ENCODE measurements around the gene TIGD3. TPM values are rescaled to one million over a fixed set of nuclear protein-coding genes. Genes with fewer than 3 reads are reported as not detected.

Gene TIGD3
- total and polyA plus RNA-seq, 4 donors: 0.08 to 0.33 (median 0.17) TPM; not detected in 1

- TF ChIP-seq RAD21 (IDR thresholded peaks at IDR 0.05) (no peak), CTCF (IDR thresholded peaks at IDR 0.05; ENCODE audit: low read depth, low read length, missing input control) (no peak), GABPA (IDR thresholded peaks at IDR 0.05 in 1 of 2, conservative IDR thresholded peaks at IDR 0.05 in 1 of 2) (no peak), MAX (IDR thresholded peaks at IDR 0.05) (no peak), HNF4A (conservative IDR thresholded peaks at IDR 0.05) (no peak), HNF4G (IDR thresholded peaks at IDR 0.05) (no peak), RXRA (IDR thresholded peaks at IDR 0.05) (no peak), FOXA1 (IDR thresholded peaks at IDR 0.05) (no peak)
- TF ChIP-seq, protein P1, sequence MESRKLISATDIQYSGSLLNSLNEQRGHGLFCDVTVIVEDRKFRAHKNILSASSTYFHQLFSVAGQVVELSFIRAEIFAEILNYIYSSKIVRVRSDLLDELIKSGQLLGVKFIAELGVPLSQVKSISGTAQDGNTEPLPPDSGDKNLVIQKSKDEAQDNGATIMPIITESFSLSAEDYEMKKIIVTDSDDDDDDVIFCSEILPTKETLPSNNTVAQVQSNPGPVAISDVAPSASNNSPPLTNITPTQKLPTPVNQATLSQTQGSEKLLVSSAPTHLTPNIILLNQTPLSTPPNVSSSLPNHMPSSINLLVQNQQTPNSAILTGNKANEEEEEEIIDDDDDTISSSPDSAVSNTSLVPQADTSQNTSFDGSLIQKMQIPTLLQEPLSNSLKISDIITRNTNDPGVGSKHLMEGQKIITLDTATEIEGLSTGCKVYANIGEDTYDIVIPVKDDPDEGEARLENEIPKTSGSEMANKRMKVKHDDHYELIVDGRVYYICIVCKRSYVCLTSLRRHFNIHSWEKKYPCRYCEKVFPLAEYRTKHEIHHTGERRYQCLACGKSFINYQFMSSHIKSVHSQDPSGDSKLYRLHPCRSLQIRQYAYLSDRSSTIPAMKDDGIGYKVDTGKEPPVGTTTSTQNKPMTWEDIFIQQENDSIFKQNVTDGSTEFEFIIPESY (IDR thresholded peaks at IDR 0.05): no peak
- WGBS: 92% methylated on average over 6 of the region's 6 CpGs
- H3K36me3 ChIP-seq (ENCODE audit: control insufficient read depth in 4 of 4, insufficient read depth in 3 of 4, low read depth in 1 of 4, low read length in 3 of 4): no peaks in the 10 kb centered on the region
- peaks cover 3 to 13% (median 7%) of the 10 kb centered on the region in 4 donors for H3K4me1 ChIP-seq (ENCODE audit: control insufficient read depth in 4 of 4, insufficient read depth in 4 of 4, low read length in 3 of 4)
- no peaks in the 10 kb centered on the region for H3K9me3 ChIP-seq (ENCODE audit: control insufficient read depth in 4 of 4, low read length in 3 of 4)
- no peaks in the 10 kb centered on the region for H3K27me3 ChIP-seq (ENCODE audit: control insufficient read depth in 4 of 4, insufficient read depth in 4 of 4, low read length in 3 of 4)
- no peak overlapping the region for H3K27ac ChIP-seq (ENCODE audit: low read depth in 1 of 2, low read length in 2 of 2)
- H3K9ac ChIP-seq (ENCODE audit: low read depth in 1 of 2, low read length in 2 of 2): no peak overlapping the region
- no peak for DNase-seq (ENCODE audit: low spot score)
- no peak overlapping the region for H3K4me3 ChIP-seq (ENCODE audit: low read depth in 1 of 3, low read length in 3 of 3)
Measured at GRCh38 chr11:65362966-65363365, 8.4 kb downstream of the TIGD3 start.

DNA sequence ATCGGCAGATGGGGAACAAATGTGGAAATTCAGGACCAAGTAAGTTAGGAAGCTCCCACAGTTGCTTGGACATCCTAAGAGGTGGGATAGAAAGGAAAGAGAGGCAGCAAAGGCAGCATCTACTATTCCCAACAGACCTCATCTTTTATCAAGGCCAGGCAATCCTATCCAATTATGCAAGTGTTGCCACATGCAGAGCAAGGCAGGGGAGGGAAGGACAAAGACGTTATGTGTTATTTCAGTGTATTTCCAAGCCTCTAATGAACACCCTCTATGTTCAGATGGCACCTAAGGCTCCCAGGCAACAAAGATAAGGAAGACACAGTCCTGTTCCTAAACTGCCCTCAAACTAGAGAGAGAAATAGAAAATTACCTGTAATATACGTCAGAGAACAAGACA lies 9.2 kb downstream of the TIGD3 start:
- H3K4me3 ChIP-seq (ENCODE audit: low read depth in 1 of 3, low read length in 3 of 3): no peak overlapping the region
- no peaks in the 10 kb centered on the region for H3K9me3 ChIP-seq (ENCODE audit: control insufficient read depth in 4 of 4, low read length in 3 of 4)
- 74% methylated on average over 3 of the region's 3 CpGs for WGBS

More for the DNA sequence above, 9.2 kb downstream of the TIGD3 start:
- no peaks in the 10 kb centered on the region for H3K36me3 ChIP-seq (ENCODE audit: control insufficient read depth in 4 of 4, insufficient read depth in 3 of 4, low read depth in 1 of 4, low read length in 3 of 4)
- no peak for DNase-seq (ENCODE audit: low spot score)
- TF ChIP-seq CTCF (IDR thresholded peaks at IDR 0.05; ENCODE audit: low read depth, low read length, missing input control) (no peak), EGR1 (IDR thresholded peaks at IDR 0.05; ENCODE audit: low read depth in 2 of 2) (no peak), REST (IDR thresholded peaks at IDR 0.05) (no peak)
- TF ChIP-seq, protein P1 (IDR thresholded peaks at IDR 0.05): no peak
- H3K4me1 ChIP-seq (ENCODE audit: control insufficient read depth in 4 of 4, insufficient read depth in 4 of 4, low read length in 3 of 4): peaks cover 0 to 7% (median 3%) of the 10 kb centered on the region in 4 donors
- H3K27ac ChIP-seq (ENCODE audit: low read depth in 1 of 2, low read length in 2 of 2): no peak overlapping the region
- H3K27me3 ChIP-seq (ENCODE audit: control insufficient read depth in 4 of 4, insufficient read depth in 4 of 4, low read length in 3 of 4): no peaks in the 10 kb centered on the region
- H3K9ac ChIP-seq (ENCODE audit: low read depth in 1 of 2, low read length in 2 of 2): no peak overlapping the region

All from liver (tissue), 9 donors.